ENCODE data around the gene MYBBP1A. TPM values are rescaled to one million over a fixed set of nuclear protein-coding genes. Genes with fewer than 3 reads are reported as not detected.
"Not testable (repeated sequence)": the region's sequence is repeated elsewhere in the genome, so short reads cannot be mapped to it uniquely, and the experiment has no call there.

MYBBP1A gene
- total and polyA plus RNA-seq, 10 donors = 24.7 to 71.2 (median 51.5) TPM

DNA sequence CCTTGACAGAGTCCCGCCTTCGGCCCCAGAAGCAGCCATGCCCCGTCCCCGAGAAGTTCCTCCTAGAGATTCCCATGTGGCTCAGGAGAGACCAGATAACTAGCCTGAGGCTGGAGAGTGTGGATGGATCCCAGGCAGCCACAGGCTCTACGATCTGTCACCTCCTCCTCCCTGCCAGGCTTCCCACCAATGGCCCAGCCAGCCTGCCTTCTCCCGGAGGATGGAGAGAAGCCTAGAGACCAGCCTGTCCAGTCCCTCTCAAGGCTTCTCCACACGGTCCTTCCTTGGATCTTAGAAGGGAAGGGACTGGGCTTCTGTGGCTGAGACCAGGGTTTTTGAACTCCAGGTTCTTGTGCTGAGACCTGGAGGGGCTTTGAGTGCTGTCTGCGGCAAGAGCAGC, 27.5 kb upstream of the MYBBP1A start:
- peak; percentile 16 for DNase-seq
- 74 to 91% (median 84%) methylated on average over 8 of the region's 8 CpGs for WGBS, 5 donors
- Histone ChIP-seq H3K4me1 (peaks cover 6 to 21% (median 16%) of the 10 kb centered on the region in 6 donors), H3K27me3 (replicated peaks in 1 of 7) (peaks cover 4 to 52% (median 33%) of the 10 kb centered on the region in 7 donors), H3K4me3 (no peak overlapping the region), H3K36me3 (no peaks in the 10 kb centered on the region), H3K9me3 (no peaks in the 10 kb centered on the region), H3K27ac (no peak overlapping the region)
- intact Hi-C loops (cut with DNase I; ENCODE audit: low total_unique reads) = no loop called here
- TF ChIP-seq, protein P1, sequence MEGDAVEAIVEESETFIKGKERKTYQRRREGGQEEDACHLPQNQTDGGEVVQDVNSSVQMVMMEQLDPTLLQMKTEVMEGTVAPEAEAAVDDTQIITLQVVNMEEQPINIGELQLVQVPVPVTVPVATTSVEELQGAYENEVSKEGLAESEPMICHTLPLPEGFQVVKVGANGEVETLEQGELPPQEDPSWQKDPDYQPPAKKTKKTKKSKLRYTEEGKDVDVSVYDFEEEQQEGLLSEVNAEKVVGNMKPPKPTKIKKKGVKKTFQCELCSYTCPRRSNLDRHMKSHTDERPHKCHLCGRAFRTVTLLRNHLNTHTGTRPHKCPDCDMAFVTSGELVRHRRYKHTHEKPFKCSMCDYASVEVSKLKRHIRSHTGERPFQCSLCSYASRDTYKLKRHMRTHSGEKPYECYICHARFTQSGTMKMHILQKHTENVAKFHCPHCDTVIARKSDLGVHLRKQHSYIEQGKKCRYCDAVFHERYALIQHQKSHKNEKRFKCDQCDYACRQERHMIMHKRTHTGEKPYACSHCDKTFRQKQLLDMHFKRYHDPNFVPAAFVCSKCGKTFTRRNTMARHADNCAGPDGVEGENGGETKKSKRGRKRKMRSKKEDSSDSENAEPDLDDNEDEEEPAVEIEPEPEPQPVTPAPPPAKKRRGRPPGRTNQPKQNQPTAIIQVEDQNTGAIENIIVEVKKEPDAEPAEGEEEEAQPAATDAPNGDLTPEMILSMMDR (IDR thresholded peaks at IDR 0.05 in 8 of 11, conservative IDR thresholded peaks at IDR 0.05 in 3 of 11) = no peak
- TF ChIP-seq POLR2A (IDR thresholded peaks at IDR 0.05) (no peak), POLR2AphosphoS5 (IDR thresholded peaks at IDR 0.05) (no peak)

- no peaks in the 10 kb centered on the region for H3K36me3 ChIP-seq
- H3K4me1 ChIP-seq = peaks cover 6 to 21% (median 16%) of the 10 kb centered on the region in 6 donors
- intact Hi-C loops (cut with DNase I; ENCODE audit: low total_unique reads) = no loop called here
- H3K4me3 ChIP-seq = no peak overlapping the region
- H3K27ac ChIP-seq = no peak overlapping the region
- H3K27me3 ChIP-seq (replicated peaks in 1 of 7) = peaks cover 4 to 52% (median 33%) of the 10 kb centered on the region in 7 donors
- DNase-seq = peak; percentile 55
- TF ChIP-seq POLR2A (IDR thresholded peaks at IDR 0.05) (no peak), POLR2AphosphoS5 (IDR thresholded peaks at IDR 0.05) (no peak)
- TF ChIP-seq, protein P1 (IDR thresholded peaks at IDR 0.05 in 8 of 11, conservative IDR thresholded peaks at IDR 0.05 in 3 of 11) = no peak
- WGBS, 5 donors = 64 to 74% (median 71%) methylated on average over 5 to 7 of the region's 7 CpGs
- no peaks in the 10 kb centered on the region for H3K9me3 ChIP-seq
Observed at GRCh38 chr17:4582101-4582501, 26.9 kb upstream of the MYBBP1A start.

DNA sequence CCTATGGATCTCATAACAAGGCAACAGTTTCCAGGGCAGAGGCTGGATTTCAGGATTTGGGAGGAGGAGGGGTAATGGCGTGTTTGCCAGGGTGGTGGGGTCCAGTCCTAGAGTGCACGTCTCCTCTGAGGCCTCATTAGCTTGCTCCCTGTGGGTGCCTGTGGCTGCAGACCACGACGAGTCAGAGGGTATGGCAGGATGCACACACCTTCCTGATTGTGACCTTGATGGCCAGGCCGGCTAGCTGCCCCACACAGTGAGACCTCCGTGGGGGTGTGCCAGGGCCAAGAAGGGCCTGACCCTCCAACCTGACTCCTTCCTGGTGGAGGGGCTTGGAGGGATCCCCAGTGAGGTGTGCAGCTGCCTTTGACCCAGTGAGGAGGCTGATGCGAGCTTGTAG, 25.1 kb upstream of the MYBBP1A start:
- TF ChIP-seq, protein P1 (IDR thresholded peaks at IDR 0.05 in 8 of 11, conservative IDR thresholded peaks at IDR 0.05 in 3 of 11) = no peak
- TF ChIP-seq POLR2A (IDR thresholded peaks at IDR 0.05) (no peak), POLR2AphosphoS5 (IDR thresholded peaks at IDR 0.05) (no peak)
- peaks cover 4 to 41% (median 33%) of the 10 kb centered on the region in 7 donors for H3K27me3 ChIP-seq (replicated peaks in 1 of 7)
- intact Hi-C loops (cut with DNase I; ENCODE audit: low total_unique reads) = no loop called here

GRCh38 chr17:4579678-4580077, 24.5 kb upstream of the MYBBP1A start:
- intact Hi-C loops (cut with DNase I; ENCODE audit: low total_unique reads) = no loop called here
- no peak overlapping the region for H3K27ac ChIP-seq
- no peak overlapping the region for H3K4me3 ChIP-seq
- WGBS, 5 donors = 81 to 91% (median 84%) methylated on average over 11 of the region's 11 CpGs
- DNase-seq = peak; percentile 33
- H3K4me1 ChIP-seq = peaks cover 6 to 15% (median 13%) of the 10 kb centered on the region in 6 donors
- peaks cover 4 to 35% (median 26%) of the 10 kb centered on the region in 7 donors for H3K27me3 ChIP-seq (replicated peaks in 1 of 7)
- no peaks in the 10 kb centered on the region for H3K36me3 ChIP-seq
- TF ChIP-seq, protein P1 (IDR thresholded peaks at IDR 0.05 in 8 of 11, conservative IDR thresholded peaks at IDR 0.05 in 3 of 11) = no peak
- TF ChIP-seq POLR2AphosphoS5 (IDR thresholded peaks at IDR 0.05) (no peak), POLR2A (IDR thresholded peaks at IDR 0.05) (no peak)
- no peaks in the 10 kb centered on the region for H3K9me3 ChIP-seq

More for the DNA sequence above, 25.1 kb upstream of the MYBBP1A start:
- H3K36me3 ChIP-seq = no peaks in the 10 kb centered on the region
- no peak overlapping the region for H3K27ac ChIP-seq
- DNase-seq = peak; percentile 46
- WGBS, 5 donors = 22 to 48% (median 45%) methylated on average over 5 to 7 of the region's 7 CpGs
- no peaks in the 10 kb centered on the region for H3K9me3 ChIP-seq
- H3K4me1 ChIP-seq = peaks cover 6 to 21% (median 16%) of the 10 kb centered on the region in 6 donors
- H3K4me3 ChIP-seq = no peak overlapping the region

GRCh38 chr17:4578349-4578748, 23.2 kb upstream of the MYBBP1A start:
- H3K4me3 ChIP-seq; H3K9me3 ChIP-seq; intact Hi-C loops (cut with DNase I; ENCODE audit: low total_unique reads); H3K36me3 ChIP-seq; H3K27ac ChIP-seq; H3K4me1 ChIP-seq: not testable (repeated sequence)
- peaks cover 2 to 22% (median 13%) of the 10 kb centered on the region in 7 donors for H3K27me3 ChIP-seq (replicated peaks in 1 of 7)
- 94 to 99% (median 97%) methylated on average over 8 to 23 of the region's 24 CpGs for WGBS, 5 donors
- DNase-seq = peak; percentile 43
